Measurements from ENCODE around the gene SYT7.
A peak's percentile ranks its signal among the peaks of the same experiment; 100 is the strongest.

The SYT7 gene

DNA sequence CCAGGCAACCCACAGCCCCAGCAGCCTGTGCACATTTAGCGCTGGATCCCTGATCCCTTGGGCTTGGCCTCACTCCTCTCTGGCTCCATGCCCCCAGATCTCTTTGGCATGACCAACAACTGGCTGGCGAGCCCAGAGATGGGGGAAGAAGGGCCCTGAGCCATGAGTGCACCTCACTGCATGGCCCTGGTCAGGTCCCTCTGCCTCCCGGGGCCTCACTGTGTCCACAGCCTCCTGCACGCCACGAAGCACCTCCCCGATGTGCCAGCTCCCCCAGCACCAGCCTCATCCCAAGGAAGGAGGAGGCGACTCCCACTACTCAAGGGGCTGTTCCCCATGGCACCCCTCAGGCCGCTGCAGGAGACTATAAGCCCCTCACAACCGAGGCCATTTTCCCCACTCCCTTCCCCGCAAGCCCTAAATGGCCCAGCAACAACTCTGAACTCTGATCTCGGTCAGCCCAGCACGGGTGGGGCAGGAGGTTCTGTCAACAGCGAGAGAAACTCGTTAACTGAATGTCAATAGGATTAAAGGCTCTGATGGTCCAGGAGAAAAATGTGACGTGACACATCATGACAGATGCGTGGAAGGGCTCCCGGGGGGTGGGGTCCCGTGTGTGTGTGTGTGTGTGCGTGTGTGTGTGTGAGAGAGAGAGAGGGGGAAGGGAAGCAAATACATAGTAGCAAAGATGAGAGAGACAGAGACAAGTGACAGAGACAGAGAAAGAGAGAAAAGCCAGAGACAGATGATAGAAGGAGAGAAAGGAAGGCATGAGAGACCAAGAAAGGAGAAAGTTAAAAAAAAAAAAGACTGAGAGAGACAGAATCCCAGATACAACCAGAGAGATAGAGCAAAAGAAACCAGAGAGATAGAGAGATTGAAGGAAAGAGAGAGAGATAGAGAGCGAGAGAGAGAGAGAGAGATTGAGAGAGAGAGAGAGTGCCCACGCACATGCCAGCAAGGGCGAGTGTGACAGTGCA, 28.4 kb upstream of the SYT7 start:
- no peak for DNase-seq

DNA sequence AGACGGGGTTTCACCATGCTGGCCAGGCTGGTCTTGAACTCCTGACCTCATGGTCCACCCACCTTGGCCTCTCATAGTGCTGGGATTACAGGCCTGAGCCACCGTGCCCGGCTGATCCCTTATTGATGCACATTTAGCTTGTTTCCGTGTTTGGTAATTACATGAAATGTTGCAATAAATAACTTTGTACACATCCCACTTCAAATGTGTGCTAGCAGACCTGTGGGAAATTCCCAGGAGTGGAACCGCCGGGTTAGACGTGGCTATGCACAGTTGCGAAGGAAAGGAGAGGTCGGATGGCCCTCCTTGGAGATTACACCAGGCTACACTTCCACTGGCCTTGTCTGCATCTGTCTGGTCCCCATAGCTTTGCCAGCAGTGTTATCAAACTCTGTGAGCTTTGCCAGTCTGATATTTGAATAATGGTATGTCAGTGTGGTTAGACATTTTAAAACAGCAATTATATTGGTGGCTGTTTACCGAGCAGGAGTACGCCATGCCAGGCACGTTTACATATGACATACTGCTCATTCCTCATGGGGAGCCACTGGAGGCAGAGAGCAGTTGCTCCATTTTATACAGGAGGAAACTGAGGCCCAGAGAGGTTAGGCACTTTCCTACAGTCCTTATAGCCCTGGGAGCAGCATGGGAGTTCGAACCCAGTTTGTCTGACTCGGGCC, 27.2 kb upstream of the SYT7 start:
- no peak for DNase-seq

DNA sequence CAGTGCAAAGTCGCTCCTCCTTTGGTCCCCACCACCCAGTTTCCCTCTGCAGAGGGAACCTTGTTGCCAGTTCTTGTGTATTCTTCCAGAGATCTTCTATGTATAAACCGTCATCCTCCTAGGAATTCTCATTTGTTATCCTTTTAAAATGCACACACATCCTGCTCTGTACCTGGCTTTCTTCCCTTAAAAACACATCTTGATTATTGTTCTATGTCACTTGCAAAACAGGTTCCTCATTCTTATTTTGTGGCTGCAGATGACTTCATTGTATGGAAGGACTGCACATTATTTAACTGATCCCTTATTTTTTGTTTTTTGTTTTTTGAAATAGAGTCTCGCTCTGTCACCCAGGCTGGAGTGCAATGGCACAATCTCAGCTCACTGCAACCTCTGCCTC, 26.6 kb upstream of the SYT7 start:
- no peak for DNase-seq

DNA sequence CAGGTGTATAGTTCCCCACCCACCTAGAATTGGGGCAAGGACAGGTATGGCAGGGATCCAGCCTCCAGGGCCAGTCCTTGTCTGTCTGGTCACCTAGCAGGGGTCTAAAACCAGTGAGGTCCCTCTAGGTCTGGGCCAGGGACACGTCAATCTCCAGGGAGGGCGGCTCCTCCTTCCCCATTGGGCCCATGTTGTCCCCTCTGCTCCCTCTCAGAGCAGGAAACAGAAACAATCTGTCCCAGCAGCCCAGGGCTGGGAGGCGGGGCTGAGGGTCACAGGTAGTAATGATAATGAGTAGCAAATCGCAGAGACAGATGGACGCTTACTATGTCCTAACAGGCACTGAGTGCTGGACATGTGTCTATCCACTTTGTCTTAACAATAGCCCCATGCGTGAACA, 22.8 kb upstream of the SYT7 start:
- DNase-seq: no peak

DNA sequence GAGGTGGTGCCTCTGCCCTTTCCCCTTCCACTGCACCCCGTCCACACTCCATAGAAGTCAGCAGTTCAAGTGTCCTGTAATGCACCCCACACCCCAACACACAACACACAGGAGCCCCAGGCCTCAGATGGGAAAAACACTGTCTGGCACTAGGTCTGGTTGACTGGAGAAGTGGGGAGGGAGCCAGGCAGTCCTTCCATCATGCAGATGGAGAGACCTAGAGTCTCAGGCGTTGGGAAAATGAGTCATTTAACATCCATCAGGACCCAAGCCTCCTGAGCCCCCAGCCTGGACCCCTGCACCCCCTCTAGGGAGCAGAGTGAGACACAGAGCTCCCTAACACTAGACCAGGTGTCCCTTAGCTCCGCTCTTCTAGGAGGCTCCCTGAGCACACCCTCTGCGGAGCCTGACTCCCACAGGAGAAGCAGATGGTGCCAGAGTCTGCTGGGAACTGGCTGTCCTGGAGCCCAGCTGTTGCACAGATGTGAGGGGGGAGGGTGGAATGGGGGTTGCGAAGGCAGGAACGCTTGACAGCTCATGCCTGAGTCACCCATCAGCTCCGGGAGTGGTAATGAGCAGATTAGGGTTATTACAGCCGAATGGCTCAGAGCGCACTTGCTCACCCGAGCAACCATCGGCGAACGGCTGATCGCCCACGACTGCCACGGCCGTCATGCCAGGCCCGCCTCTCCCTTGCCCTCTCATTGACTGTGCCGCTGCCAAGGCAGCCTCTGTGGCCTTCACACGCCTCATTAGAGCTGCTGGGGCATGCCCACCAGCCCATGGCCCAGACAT, 22.1 kb upstream of the SYT7 start:
- DNase-seq: no peak

DNA sequence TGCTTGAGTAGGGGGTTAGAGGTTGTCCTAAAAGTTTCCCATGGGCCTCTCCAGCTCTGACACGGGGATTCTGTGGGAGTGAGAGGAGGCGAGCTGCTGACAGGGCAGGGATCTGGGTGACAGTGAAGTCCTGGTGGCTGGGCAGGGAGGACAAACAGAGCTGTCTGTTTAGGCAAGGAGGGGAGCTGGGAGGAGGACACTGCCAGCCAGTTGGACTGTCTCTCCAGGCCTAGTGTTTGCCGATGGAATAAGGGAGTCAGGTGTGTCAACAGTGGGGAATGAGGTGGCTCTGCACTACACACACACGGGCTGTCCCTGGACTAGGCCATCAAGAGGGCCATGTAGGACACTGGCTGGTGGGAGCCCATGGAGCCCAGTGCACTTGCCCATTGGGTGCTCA, 20.6 kb upstream of the SYT7 start:
- DNase-seq: no peak

DNA sequence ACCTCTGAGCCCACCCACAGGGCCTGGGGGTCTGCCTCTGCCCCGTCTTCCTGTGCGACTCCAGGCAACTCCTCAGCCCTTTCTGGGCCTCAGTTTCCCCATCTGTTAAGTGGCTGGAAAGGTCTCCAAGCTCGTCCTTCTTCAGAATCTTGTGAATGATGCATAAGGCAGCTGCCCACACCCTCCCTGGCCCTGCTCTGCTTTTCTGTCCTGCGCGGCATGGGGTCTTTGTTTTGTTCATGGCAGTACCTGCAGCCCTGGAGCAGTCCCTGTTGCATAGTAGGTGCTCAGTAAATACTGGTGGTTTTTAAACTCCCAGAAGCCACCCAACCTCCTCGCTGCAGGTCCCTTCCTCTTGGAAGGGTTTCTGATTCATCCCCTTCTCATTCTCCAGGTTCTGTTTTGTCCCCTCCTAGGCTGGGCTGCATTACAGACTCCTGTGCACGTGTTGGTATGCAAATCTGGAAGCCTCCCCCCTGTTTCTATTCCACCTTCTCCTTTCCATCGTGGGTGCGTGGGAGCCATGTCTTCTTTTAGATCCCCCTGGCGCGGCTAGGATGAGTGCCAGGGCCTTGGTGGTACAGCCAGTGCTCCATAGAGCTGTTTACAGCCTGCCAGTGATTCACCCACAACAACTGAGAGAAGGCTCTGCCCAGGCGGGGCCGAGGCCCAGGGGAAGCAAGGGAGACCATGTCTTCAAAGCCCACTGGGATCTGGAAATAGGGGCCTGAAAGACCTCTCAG, 19.3 kb upstream of the SYT7 start:
- no peak for DNase-seq

DNA sequence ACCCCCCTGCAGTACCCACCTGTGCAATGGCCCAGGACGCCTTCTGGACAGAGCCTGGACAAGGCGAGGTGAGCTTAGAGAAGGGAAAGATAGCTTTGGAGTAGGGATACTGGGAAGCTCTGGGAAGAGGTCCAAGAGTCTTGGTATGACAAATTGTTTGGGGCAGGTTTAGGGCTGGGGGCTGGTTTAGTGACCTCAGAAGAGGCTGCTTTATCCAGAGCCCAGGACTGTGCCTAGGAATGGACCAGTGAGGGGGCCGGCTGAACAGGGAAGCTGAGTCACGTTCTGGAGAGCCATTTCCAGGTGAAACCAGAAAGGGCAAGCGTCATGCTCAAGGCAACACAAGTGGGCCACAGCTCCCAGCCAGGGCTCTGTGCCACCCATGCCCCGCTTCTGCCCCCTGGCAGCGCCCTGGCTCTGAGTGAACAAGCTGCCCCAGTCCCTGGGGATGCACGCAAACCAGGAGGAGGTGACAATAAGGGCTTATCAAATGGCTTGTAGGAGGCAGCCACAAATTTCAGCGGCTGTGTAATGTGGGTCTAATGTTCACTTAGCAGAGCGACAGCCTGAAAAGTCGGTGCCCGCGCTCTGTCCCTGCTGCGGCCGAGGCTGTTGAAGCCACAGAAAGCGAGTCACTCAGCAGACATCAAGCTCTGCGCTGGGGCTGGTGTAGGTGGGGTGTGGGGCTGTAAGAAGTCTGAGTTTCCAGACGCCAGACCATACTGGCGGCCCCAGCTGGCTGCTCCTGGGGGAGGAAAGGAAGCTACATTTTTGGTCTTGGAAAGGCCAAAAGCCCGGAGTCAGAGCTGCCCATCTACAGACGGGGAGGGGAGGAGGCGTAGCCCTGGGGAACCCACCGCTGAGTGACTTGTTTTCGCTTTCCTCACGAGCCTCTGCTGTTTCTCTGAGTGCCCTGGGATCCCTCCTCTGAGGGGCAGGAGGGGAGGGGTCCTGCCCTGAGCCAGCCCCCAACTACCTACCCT, 18.3 kb upstream of the SYT7 start:
- no peak for DNase-seq

DNA sequence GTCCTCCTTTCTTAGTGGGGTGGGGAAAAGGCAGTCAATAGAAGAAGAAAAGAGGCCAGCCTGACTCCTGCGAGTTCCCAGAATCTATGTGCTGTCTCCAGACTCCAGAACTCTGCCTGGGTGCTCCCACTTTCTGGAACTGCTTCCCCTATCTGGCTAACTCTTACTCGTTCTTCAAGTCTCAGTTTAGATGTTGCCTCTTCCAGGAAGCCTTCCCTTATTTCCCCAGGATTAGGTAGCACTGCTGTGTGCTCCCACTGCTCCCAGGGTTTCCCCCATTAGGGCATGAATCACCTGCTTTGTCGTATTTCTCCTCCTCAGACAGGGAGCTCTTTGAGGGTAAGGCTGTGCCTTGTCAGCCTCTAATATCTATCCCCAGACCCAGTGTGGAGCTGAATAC, 17.5 kb upstream of the SYT7 start:
- no peak for DNase-seq

DNA sequence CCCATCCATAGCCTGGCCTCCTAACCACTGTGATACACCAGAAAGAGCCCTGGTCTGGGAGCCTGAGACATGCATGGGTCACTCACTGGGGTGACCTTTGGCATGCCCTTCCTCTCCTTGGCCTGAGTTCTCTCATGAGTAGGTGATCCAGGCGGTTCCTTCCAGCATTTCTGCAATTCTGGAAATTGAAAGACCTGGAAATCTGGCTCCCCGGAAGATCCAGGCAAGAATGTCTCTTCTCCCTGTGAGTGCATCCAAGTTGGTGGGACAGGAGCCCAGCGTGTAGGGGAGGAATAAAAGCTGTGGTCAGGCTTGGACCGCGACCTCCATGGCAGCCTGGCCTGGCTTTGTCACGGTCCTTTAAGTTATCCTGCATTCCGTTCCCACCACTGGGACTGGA, 16.1 kb upstream of the SYT7 start:
- DNase-seq: no peak

DNA sequence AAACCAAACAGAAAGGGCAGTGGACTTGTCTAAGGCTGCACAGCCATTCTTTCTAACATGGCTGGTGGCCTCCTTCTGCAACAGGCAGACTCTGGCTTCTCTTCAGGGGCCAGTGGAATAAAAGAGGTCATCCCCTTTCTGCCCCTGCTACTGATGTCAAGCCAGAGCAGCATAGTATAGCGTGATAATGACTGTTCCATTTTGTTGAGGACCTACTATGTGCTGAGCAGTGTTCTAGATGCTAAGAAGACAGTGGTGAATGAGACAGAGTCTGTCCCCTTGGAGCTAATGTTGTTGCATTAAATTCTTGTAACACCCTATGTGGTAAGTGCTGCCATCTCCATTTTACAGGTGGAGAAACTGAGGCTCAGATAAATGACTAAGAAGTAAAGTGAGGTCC, 15.7 kb upstream of the SYT7 start:
- DNase-seq: no peak

DNA sequence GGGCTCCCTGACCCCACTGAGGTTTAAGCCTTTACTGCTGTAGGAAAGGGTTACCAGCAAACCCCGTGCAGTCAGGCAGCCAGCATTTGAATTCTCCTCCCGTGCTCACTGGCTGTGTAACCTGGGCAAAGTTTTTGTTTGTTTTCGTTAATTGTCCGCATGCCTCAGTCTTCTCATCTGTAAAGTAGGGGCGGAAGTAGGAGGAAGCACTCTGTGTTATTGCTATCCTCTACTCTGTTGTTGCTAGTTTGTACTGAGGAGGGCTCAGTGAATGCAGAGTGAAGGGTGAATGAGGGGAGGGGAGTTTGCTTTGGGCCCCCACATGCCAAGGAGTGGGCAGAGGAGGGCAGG, 14.0 kb upstream of the SYT7 start:
- no peak for DNase-seq

DNA sequence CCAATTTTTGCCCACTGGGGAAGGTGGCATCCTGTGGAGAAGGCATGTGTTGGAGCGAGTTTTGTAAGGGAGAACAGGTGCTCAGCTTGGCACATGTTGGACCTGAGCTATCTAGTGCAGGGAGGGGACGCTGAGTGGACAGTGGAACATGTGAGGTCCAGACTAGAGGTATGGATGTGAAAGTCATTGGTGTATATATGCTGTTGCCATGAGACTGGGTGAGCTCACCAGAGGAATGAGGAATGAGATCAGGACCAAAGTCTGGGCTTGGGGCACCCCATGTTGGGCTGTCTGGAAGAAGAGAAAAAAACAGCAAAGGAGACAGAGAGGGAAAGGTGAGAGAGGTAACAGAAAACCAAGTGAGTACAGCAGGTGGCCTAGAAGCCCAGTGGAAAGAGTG, 12.3 kb upstream of the SYT7 start:
- DNase-seq: no peak

DNA sequence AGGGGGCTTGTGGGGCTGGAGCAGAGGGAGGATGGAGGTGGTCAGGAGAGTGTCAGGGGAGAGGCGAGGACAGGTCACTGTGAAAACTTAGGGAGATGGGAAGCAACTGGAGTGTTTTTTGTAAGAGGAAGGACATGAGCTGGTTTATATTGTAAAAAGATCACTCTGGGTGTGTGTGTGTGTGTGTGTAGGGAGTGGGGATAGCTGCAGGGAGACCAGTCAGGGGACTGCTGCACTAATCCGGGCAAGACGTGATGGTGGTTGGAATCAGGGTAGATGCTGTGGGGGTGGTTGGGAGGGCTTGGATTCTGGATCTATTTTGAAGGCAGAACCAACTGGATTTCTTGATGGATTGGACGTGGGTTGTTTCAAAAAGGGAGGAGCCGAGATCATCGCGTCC, 11.3 kb upstream of the SYT7 start:
- DNase-seq: no peak

DNA sequence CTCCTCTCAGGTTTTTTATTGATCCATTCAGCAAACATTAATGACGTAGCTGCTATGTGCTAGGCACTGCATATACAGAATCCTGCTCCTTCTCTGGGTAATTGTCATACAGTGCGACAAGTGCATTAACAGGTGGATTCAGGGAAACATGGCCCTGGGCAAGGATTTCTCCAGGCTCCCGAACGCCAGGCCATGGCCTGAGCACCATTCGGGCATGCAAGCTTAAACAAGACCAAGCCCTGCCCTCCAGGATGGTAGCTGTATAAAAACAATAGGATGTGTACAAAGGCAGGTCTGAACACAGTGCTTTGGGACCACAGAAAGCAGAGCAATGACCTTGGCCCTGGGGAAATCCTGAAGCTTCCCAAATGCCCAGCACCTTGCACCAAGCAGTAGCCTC, 9.1 kb upstream of the SYT7 start:
- DNase-seq: no peak

DNA sequence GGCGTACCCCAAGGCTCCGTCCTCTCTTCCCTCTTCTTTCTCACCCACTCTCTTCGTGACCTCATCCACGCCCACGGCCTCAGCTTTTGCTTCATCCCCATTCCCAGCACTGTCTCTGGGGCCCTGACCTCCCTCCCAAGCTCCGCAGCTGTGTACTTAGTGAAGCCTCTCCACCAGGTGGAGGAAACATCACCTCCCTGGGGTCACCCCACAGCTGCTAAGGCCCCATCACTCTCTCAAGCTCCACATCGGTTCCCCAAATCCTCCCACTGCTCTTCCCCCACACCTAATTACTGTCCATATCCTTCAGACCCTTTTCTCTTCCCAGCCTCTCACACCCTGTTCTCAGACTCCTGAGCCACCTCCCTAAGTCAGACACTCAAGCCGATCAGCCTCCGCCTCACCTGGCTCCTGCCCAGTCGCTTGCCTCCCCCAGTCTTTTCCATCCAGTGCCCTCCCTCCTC, 7.9 kb upstream of the SYT7 start:
- DNase-seq: no peak

DNA sequence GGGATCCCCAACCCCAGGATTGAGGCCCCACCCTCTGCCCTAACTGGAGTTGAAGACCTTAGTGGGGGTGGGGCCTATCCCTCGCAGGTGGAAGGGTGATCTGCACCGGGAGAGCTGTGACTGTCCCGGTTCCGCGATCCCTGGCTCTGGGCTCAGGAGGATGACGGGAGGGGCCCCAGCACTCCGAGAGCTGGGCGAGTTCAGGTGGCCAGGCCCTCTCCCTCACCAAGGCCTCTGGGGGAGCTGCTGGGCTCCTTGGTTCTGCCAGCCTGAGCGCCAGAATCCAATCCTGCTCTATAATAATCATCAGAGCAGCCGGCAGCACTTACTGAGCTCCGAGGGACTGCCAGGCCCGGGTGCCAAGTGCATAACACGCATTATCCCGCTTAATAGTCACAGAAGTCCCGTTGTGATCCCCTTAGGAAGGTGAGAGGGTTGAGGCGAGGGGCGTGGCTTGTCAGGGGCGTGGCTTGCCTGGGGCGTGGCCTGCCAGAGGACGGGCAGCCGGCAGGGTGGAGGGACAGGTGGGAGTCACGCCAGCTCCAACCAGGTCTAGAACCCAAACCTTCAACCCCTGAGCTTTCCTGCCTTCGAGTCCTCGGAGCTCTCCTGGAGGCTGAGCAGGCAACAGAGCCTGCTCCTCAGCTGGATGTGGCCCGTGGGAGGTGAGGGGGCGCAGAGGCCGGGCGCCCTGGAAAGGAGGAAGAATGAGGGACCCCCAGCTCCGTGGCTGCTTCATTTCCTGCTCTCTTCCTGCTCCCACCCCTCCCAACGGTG, 7.3 kb upstream of the SYT7 start:
- peak; percentile 61 for DNase-seq

DNA sequence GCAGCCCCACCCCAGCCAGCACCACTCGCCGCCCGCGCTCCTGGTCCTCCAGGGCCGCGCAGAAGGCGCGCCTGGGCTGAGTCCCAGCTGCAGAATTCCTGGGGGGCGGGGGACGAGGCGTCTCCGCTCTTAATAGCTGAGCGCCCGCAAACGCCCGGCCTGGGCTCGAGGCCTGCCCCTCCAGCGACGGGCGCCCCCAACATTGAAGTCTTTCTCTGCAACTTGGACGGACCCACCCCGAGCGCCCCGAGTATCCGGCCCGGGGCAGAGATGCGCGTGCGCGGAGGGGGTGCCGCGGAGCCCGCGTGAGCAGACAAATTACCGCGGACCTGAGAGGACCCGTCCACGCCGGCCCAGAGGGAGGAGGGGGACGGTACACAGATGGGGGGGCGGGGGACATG, 6.7 kb upstream of the SYT7 start:
- peak; percentile 14 for DNase-seq

DNA sequence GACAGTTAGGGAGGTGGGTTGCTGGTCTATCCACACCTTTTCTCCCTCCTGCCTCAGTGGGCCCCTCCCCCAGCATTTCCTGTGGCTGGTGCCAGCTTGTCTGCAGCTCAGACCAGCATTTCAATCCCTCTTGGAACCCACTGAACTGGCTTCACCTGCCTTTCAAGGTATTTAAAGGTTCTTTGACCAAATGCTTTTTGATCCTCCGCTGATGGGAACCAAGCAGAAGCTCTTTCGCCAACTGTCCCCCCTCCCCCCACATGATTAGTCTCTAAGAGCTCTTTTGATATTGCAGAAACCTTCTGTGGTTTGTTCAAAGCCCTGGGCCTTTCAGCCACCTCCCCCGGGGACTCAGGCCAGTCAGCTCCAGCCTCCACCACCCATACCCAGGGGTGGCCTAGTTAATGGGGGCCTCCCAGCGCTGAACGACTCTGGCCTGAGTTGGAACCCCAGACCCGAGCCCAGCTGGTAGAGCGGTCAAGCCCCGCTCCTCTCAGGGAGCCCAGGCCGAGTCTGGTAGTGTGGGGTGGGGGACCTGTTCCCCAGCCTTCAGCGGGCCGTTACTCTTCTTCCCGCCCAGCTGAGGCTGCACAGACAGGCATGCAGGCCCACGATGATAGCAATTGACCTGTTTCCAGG, 6.0 kb upstream of the SYT7 start:
- no peak for DNase-seq

DNA sequence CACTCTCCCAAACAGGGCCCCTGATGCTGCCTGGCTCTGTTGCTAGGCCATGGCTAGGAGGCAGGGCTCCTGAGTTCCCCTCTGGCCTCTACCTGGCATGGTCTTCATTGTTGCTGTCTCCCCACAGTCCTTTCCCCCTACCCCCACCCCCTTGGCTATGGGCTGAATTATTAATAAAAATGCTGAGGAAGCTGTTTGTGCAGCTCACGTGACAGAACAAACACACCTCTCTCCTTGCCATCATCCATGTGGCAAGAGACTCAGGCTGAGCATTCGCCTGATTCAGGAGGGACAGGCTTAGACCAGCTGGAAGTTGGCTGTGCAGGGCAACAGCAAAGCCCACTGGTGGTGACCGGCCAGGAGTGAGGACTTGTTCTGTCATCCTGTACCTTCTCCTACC, 4.2 kb upstream of the SYT7 start:
- DNase-seq: no peak
